ENCODE measurements around the gene ADGB. TPM values are rescaled to one million over a fixed set of nuclear protein-coding genes. Genes with fewer than 3 reads are reported as not detected.

ADGB gene
- total RNA-seq, 1 donor, result not detected

GRCh38 chr6:146593986-146594385 lies 4.8 kb upstream of the ADGB start:
- no peak overlapping the region for H3K4me3 ChIP-seq (ENCODE audit: low read depth, low read length)
- no peak for DNase-seq (ENCODE audit: low read depth)
- no peak for TF ChIP-seq CTCF (IDR thresholded peaks at IDR 0.05; ENCODE audit: insufficient read depth, low read length)

GRCh38 chr6:146594495-146594894 lies 4.3 kb upstream of the ADGB start:
- TF ChIP-seq CTCF (IDR thresholded peaks at IDR 0.05; ENCODE audit: insufficient read depth, low read length), result no peak
- no peak for DNase-seq (ENCODE audit: low read depth)
- H3K4me3 ChIP-seq (ENCODE audit: low read depth, low read length), result no peak overlapping the region

- H3K4me3 ChIP-seq (ENCODE audit: low read depth, low read length), result no peak overlapping the region
- no peak for TF ChIP-seq CTCF (IDR thresholded peaks at IDR 0.05; ENCODE audit: insufficient read depth, low read length)
- DNase-seq (ENCODE audit: low read depth), result no peak
Measured at GRCh38 chr6:146595972-146596731, 2.6 kb upstream of the ADGB start.

- no peak for DNase-seq (ENCODE audit: low read depth)
Measured at GRCh38 chr6:146601352-146601751, 2.6 kb downstream of the ADGB start.

GRCh38 chr6:146602526-146602925 lies 3.8 kb downstream of the ADGB start:
- no peak for DNase-seq (ENCODE audit: low read depth)
- no peak overlapping the region for H3K4me3 ChIP-seq (ENCODE audit: low read depth, low read length)
- no peak for TF ChIP-seq CTCF (IDR thresholded peaks at IDR 0.05; ENCODE audit: insufficient read depth, low read length)

More at GRCh38 chr6:146601352-146601751, 2.6 kb downstream of the ADGB start:
- H3K4me3 ChIP-seq (ENCODE audit: low read depth, low read length), result no peak overlapping the region
- no peak for TF ChIP-seq CTCF (IDR thresholded peaks at IDR 0.05; ENCODE audit: insufficient read depth, low read length)

GRCh38 chr6:146613947-146614346 lies 15.2 kb downstream of the ADGB start:
- no peak for TF ChIP-seq CTCF (IDR thresholded peaks at IDR 0.05; ENCODE audit: insufficient read depth, low read length)

GRCh38 chr6:146620655-146621054 lies 21.9 kb downstream of the ADGB start:
- TF ChIP-seq CTCF (IDR thresholded peaks at IDR 0.05; ENCODE audit: insufficient read depth, low read length), result no peak
- H3K4me3 ChIP-seq (ENCODE audit: low read depth, low read length), result no peak overlapping the region
- no peak for DNase-seq (ENCODE audit: low read depth)

More at GRCh38 chr6:146613947-146614346, 15.2 kb downstream of the ADGB start:
- no peak overlapping the region for H3K4me3 ChIP-seq (ENCODE audit: low read depth, low read length)
- DNase-seq (ENCODE audit: low read depth), result no peak
